Thoracic aorta (tissue), 2 donors: ENCODE results near the gene MED23. TPM values are rescaled to one million over a fixed set of nuclear protein-coding genes. Genes with fewer than 3 reads are reported as not detected.

Experiments used
- ATAC-seq: fragments of 150-250 bp; one replicate; pipeline ENCODE4 v1.8.0; 2017; ENCODE audit warnings: low read depth; ENCODE audit not compliant: insufficient number of reproducible peaks, low FRiP score
- DNase-seq: peaks from one replicate; pipeline ENCODE4 v3.0.0-alpha.2; 2020; ENCODE audit warnings: low spot score
- H3K27ac ChIP-seq, 2 donors: fragments of 200-600 bp; sonication (generic); 1 replicate in 1 of 2; 2 replicates in 1 of 2; pipeline ENCODE4 v1.5.1; 2016; ENCODE audit warnings: mild to moderate bottlenecking in 2 of 2, moderate library complexity in 2 of 2
- H3K27me3 ChIP-seq: fragments of 200-600 bp; sonication (generic); replicated peaks from 2 replicates; pipeline ENCODE4 v1.6.0; 2016; ENCODE audit warnings: mild to moderate bottlenecking; ENCODE audit not compliant: insufficient read depth
- H3K36me3 ChIP-seq: fragments of 200-600 bp; sonication (generic); one replicate; pipeline ENCODE4 v1.5.1; 2016
- H3K4me1 ChIP-seq, 2 donors: fragments of 200-600 bp; sonication (generic); 1 replicate in 1 of 2; 2 replicates in 1 of 2; pipeline versions ENCODE4 v1.5.1 to v1.6.0; 2016; ENCODE audit warnings: low read depth in 2 of 2, mild to moderate bottlenecking in 1 of 2; ENCODE audit not compliant: control insufficient read depth in 1 of 2
- H3K4me3 ChIP-seq: fragments of 200-600 bp; sonication (generic); 2 replicates; pipeline ENCODE4 v1.5.1; 2016; ENCODE audit warnings: mild to moderate bottlenecking
- H3K9me3 ChIP-seq: fragments of 200-600 bp; sonication (generic); 2 replicates; pipeline ENCODE4 v1.5.1; 2016
- CTCF ChIP-seq: fragments of 200-600 bp; sonication (generic); IDR thresholded peaks from one replicate; pipeline ENCODE4 v1.5.1; 2019; ENCODE audit warnings: antibody characterized with exemption
- total RNA-seq, 2 donors: library from RNA; depleted of rRNA; stranded (reverse); fragments of >200 nt; gene quantifications; one replicate each; pipeline versions ENCODE4 v1.1.0 to v1.2.3, GENCODE V29; 2016

Gene MED23
- total RNA-seq, 2 donors from 2014 or later, result 24.0 to 62.4 TPM

GRCh38 chr6:131646249-131646670, 18.2 kb upstream of the MED23 start:
- TF ChIP-seq CTCF, result no peak
- ATAC-seq, result no peak
- no peak overlapping the region for H3K27ac ChIP-seq

GRCh38 chr6:131645846-131646245, 17.8 kb upstream of the MED23 start:
- no peaks in the 10 kb centered on the region for H3K4me1 ChIP-seq
- no peak for TF ChIP-seq CTCF
- H3K4me3 ChIP-seq, result no peak overlapping the region
- no peak overlapping the region for H3K27ac ChIP-seq
- H3K27me3 ChIP-seq, result no peaks in the 10 kb centered on the region
- H3K9me3 ChIP-seq, result no peaks in the 10 kb centered on the region
- no peak for ATAC-seq
- H3K36me3 ChIP-seq, result no peaks in the 10 kb centered on the region
- no peak for DNase-seq

More at GRCh38 chr6:131646249-131646670, 18.2 kb upstream of the MED23 start:
- H3K4me3 ChIP-seq, result no peak overlapping the region
- H3K36me3 ChIP-seq, result no peaks in the 10 kb centered on the region
- H3K27me3 ChIP-seq, result no peaks in the 10 kb centered on the region
- H3K4me1 ChIP-seq, result no peaks in the 10 kb centered on the region
- no peak for DNase-seq
- no peaks in the 10 kb centered on the region for H3K9me3 ChIP-seq

- Histone ChIP-seq H3K4me1 (no peaks in the 10 kb centered on the region), H3K9me3 (no peaks in the 10 kb centered on the region), H3K27ac (no peak overlapping the region), H3K4me3 (no peak overlapping the region), H3K27me3 (no peaks in the 10 kb centered on the region), H3K36me3 (no peaks in the 10 kb centered on the region)
- no peak for TF ChIP-seq CTCF
- ATAC-seq (no peak), DNase-seq (no peak)
These were observed 16.9 kb upstream of the MED23 start for GRCh38 chr6:131644921-131645320.

GRCh38 chr6:131643855-131644460, 15.9 kb upstream of the MED23 start:
- Histone ChIP-seq H3K27ac (no peak overlapping the region), H3K36me3 (no peaks in the 10 kb centered on the region), H3K4me3 (no peak overlapping the region), H3K27me3 (no peaks in the 10 kb centered on the region), H3K9me3 (no peaks in the 10 kb centered on the region), H3K4me1 (no peaks in the 10 kb centered on the region)
- no peak for ATAC-seq
- no peak for TF ChIP-seq CTCF
- no peak for DNase-seq

GRCh38 chr6:131642987-131643611, 15.1 kb upstream of the MED23 start:
- no peaks in the 10 kb centered on the region for H3K27me3 ChIP-seq
- no peaks in the 10 kb centered on the region for H3K36me3 ChIP-seq
- no peak for TF ChIP-seq CTCF
- no peak overlapping the region for H3K4me3 ChIP-seq
- no peaks in the 10 kb centered on the region for H3K9me3 ChIP-seq
- no peaks in the 10 kb centered on the region for H3K4me1 ChIP-seq
- DNase-seq, result no peak
- no peak for ATAC-seq
- no peak overlapping the region for H3K27ac ChIP-seq
